Left cardiac atrium (tissue), 4 donors: Measurements from ENCODE around the gene GUK1. TPM values are rescaled to one million over a fixed set of nuclear protein-coding genes. Genes with fewer than 3 reads are reported as not detected.

ENCODE experiments used
- ATAC-seq, 2 donors: fragments of 200-7000 bp; cut with Tn5 transposase; one replicate each; pipeline ENCODE4 v1.9.1; 2020; ENCODE audit warnings: mild to moderate bottlenecking in 2 of 2, moderate library complexity in 2 of 2
- DNase-seq: peaks from one replicate; pipeline ENCODE4 v3.0.0-alpha.2; 2020
- intact Hi-C, 2 donors: fragments of 100-400 bp; cut with DNase I; formaldehyde crosslinking; loops; one replicate each; pipeline versions ENCODE4 v1.14.1 to v1.15.1; 2022 to 2023
- total RNA-seq, 2 donors: library from RNA; stranded (reverse); fragmentation: NEBNext Ultra II Directional; extraction: Animal tissue kit (Norgen Biotek cat#: 25700); gene quantifications; one replicate each; pipeline ENCODE4 v1.2.1, GENCODE V29; 2021
- donor health status: DM: no; HTN: yes; CAD: no.
- donor health status: DM: no; HTN: yes; CAD: no; lungs with severe emphysema.
- donor health status: DM: yes; HTN: yes; CAD: no.
- donor health status: Dilated cardiomyopathy.

The GUK1 gene
- total RNA-seq, 2 donors from 2014 or later = 153 to 185 TPM

- DNase-seq (peak; percentile 18), ATAC-seq (no peak)
- intact Hi-C loops = no loop called here
Observed at GRCh38 chr1:228156941-228157728, 17.1 kb downstream of the GUK1 start.

- intact Hi-C loops = no loop called here
- ATAC-seq (no peak), DNase-seq (peak; percentile 14)
Observed at GRCh38 chr1:228157729-228158126, 17.6 kb downstream of the GUK1 start.

- intact Hi-C loops = no loop called here
- ATAC-seq (no peak), DNase-seq (peak; percentile 19)
Observed at GRCh38 chr1:228158151-228159007, 18.3 kb downstream of the GUK1 start.

GRCh38 chr1:228159008-228159665 is 19.1 kb downstream of the GUK1 start:
- no peak for ATAC-seq
- intact Hi-C loops = no loop called here
- peak; percentile 17 for DNase-seq

- intact Hi-C loops = no loop called here
- DNase-seq = peak; percentile 16
- ATAC-seq = no peak
Observed at GRCh38 chr1:228160201-228160761, 20.2 kb downstream of the GUK1 start.

GRCh38 chr1:228161362-228161761 is 21.3 kb downstream of the GUK1 start:
- ATAC-seq (no peak), DNase-seq (peak; percentile 12)
- intact Hi-C loops = no loop called here

GRCh38 chr1:228161866-228162265 is 21.8 kb downstream of the GUK1 start:
- no peak for DNase-seq
- intact Hi-C loops = no loop called here

GRCh38 chr1:228162286-228163006 is 22.4 kb downstream of the GUK1 start:
- ATAC-seq = no peak

More at GRCh38 chr1:228161866-228162265, 21.8 kb downstream of the GUK1 start:
- ATAC-seq = no peak

GRCh38 chr1:228163007-228163753 is 23.1 kb downstream of the GUK1 start:
- intact Hi-C loops = no loop called here
- DNase-seq = peak; percentile 83
- peak in 1 of 2 donors; percentile 0 for ATAC-seq

More at GRCh38 chr1:228162286-228163006, 22.4 kb downstream of the GUK1 start:
- DNase-seq = peak; percentile 82
- intact Hi-C loops = no loop called here

- intact Hi-C loops = no loop called here
- ATAC-seq = no peak
- peak; percentile 18 for DNase-seq
Observed at GRCh38 chr1:228163776-228164519, 23.9 kb downstream of the GUK1 start.

GRCh38 chr1:228164561-228165371 is 24.7 kb downstream of the GUK1 start:
- intact Hi-C loops = loop anchor here in 1 of 2 donors (5.0 kb wide), 1 partner anchor 43 kb away; the partner anchor contains the start of gene OBSCN
- peak; percentile 43 for DNase-seq
- no peak for ATAC-seq

GRCh38 chr1:228165372-228166169 is 25.5 kb downstream of the GUK1 start, which contains the start of gene IBA57:
IBA57 (plus strand) TSS chr1:228165804; CDS start chr1:228165817, 13 bp downstream.
- intact Hi-C loops = loop anchor here in 1 of 2 donors (5.0 kb wide), 1 partner anchor 42 kb away; the partner anchor contains the start of gene OBSCN
- DNase-seq (peak; percentile 99), ATAC-seq (peak; percentile 92 to 93)

GRCh38 chr1:228166170-228166936 is 26.3 kb downstream of the GUK1 start:
- intact Hi-C loops = loop anchor here in 1 of 2 donors (5.0 kb wide), 1 partner anchor 41 kb away; the partner anchor contains the start of gene OBSCN
- peak; percentile 78 for DNase-seq
- peak; percentile 7 to 26 for ATAC-seq

- intact Hi-C loops = loop anchor here in 1 of 2 donors (5.0 kb wide), 1 partner anchor 39 kb away; the partner anchor contains the start of gene OBSCN
- DNase-seq (peak; percentile 22), ATAC-seq (no peak)
Observed at GRCh38 chr1:228168563-228169270, 28.6 kb downstream of the GUK1 start.
